GF-D8 (cell line): ENCODE measurements around the gene GPRC5B.

Experiments
- DNase-seq: peaks from one replicate; lab custom pipeline; 2025; lab: John Stamatoyannopoulos, UW

GPRC5B gene

GRCh38 chr16:19810817-19811731 lies 73.6 kb downstream of the GPRC5B start:
- DNase-seq: no peak

- DNase-seq: no peak
Observed at GRCh38 chr16:19809693-19810092, 75.0 kb downstream of the GPRC5B start.

GRCh38 chr16:19809121-19809635 lies 75.5 kb downstream of the GPRC5B start:
- DNase-seq: peak; percentile 64

- DNase-seq: no peak
Observed at GRCh38 chr16:19808061-19808641, 76.5 kb downstream of the GPRC5B start.
